ENCODE results near the gene ADGRG1.

GRCh38 chr16:57624806-57625500, 3.5 kb upstream of the ADGRG1 start:
- no peak for TF ChIP-seq CTCF (IDR thresholded peaks at IDR 0.05)
- TF ChIP-seq POLR2A (IDR thresholded peaks at IDR 0.05): no peak
- no peak for TF ChIP-seq POLR2AphosphoS5 (IDR thresholded peaks at IDR 0.05; ENCODE audit: insufficient read depth in 1 of 2, low read depth in 1 of 2)

All from vagina (tissue), 2 donors.